Vagina (tissue), 2 donors: ENCODE measurements around the gene LIPF.

Source experiments
- POLR2A ChIP-seq, 2 donors: fragments of 450-650 bp; IDR thresholded peaks; one replicate each; pipeline ENCODE4 v1.6.1; 2017; ENCODE audit warnings: antibody characterized with exemption in 2 of 2, mild to moderate bottlenecking in 2 of 2, moderate library complexity in 2 of 2
- POLR2AphosphoS5 ChIP-seq, 2 donors: sonication (generic); formaldehyde crosslinking; IDR thresholded peaks; one replicate each; pipeline ENCODE4 v1.9.0; 2017; ENCODE audit warnings: antibody characterized with exemption in 2 of 2, mild to moderate bottlenecking in 2 of 2, low read depth in 1 of 2; ENCODE audit not compliant: insufficient read depth in 1 of 2
- TF ChIP-seq, protein P1 (sequence below), 3 experiments: fragments of 450-650 bp in 2 of 3; fragments of 200-600 bp in 1 of 3; sonication (generic) in 1 of 3; IDR thresholded peaks; one replicate each; pipeline ENCODE4 v1.5.1; 2017 to 2019; ENCODE audit warnings: antibody characterized with exemption in 3 of 3, mild to moderate bottlenecking in 2 of 3, moderate library complexity in 2 of 3

DNA sequence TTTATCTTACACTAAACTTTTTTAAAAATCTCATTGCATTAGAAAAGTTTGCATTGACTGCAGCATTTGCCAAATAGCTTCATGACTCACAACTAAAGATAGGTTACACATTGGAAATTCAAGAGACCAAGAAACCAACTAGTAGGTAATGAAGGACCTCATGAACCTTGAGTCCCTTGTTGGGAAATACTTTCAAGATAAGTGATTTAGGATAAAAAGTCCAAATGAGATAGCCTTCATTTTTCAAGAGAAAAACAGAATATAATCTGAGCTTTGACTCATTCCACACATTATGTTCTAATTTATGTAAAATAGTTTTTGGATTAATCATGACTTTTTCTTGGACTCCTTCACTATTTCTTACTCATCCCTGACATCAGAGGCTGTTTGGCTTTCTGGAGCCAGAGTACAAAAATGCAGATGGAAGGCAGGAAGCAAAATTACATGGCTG, 13.1 kb upstream of the LIPF start:
- TF ChIP-seq POLR2AphosphoS5 (IDR thresholded peaks at IDR 0.05; ENCODE audit: insufficient read depth in 1 of 2, low read depth in 1 of 2) (no peak), POLR2A (IDR thresholded peaks at IDR 0.05) (no peak)
- TF ChIP-seq, protein P1, sequence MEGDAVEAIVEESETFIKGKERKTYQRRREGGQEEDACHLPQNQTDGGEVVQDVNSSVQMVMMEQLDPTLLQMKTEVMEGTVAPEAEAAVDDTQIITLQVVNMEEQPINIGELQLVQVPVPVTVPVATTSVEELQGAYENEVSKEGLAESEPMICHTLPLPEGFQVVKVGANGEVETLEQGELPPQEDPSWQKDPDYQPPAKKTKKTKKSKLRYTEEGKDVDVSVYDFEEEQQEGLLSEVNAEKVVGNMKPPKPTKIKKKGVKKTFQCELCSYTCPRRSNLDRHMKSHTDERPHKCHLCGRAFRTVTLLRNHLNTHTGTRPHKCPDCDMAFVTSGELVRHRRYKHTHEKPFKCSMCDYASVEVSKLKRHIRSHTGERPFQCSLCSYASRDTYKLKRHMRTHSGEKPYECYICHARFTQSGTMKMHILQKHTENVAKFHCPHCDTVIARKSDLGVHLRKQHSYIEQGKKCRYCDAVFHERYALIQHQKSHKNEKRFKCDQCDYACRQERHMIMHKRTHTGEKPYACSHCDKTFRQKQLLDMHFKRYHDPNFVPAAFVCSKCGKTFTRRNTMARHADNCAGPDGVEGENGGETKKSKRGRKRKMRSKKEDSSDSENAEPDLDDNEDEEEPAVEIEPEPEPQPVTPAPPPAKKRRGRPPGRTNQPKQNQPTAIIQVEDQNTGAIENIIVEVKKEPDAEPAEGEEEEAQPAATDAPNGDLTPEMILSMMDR (IDR thresholded peaks at IDR 0.05) = no peak
